OCI-LY3 (cell line): Measurements from ENCODE around the gene FRYL.
"Not testable (repeated sequence)": the region's sequence is repeated elsewhere in the genome, so short reads cannot be mapped to it uniquely, and the experiment has no call there.

Experiments
- H2AFZ ChIP-seq: fragments of 200-600, 300-600 bp; shearing (Covaris generic); 2 replicates; pipeline ENCODE4 v1.6.0; 2014; ENCODE audit warnings: antibody characterized with exemption, low read depth, low read length
- H3K27ac ChIP-seq: fragments of 200-600, 300-600 bp; sonication (generic); 2 replicates; pipeline ENCODE4 v1.5.1; 2014; ENCODE audit warnings: mild to moderate bottlenecking, low read length, moderate library complexity, mixed read lengths
- H3K27me3 ChIP-seq: fragments of 200-600, 300-600 bp; sonication (generic); 2 replicates; pipeline ENCODE4 v1.6.1; 2014; ENCODE audit warnings: low read depth, low read length, mixed read lengths
- H3K36me3 ChIP-seq: fragments of 200-600, 300-600 bp; sonication (generic); replicated peaks from 2 replicates; pipeline ENCODE3; 2014; ENCODE audit warnings: low read depth, low read length, mixed read lengths
- H3K4me1 ChIP-seq: fragments of 300-600, 200-600 bp; sonication (generic); 2 replicates; pipeline ENCODE4 v1.6.1; 2014; ENCODE audit warnings: low read length, mixed read lengths
- H3K4me2 ChIP-seq: fragments of 200-600, 300-600 bp; sonication (generic); 2 replicates; pipeline ENCODE4 v1.6.1; 2014; ENCODE audit warnings: low read length, mixed read lengths
- H3K4me3 ChIP-seq: fragments of 300-600, 200-600 bp; sonication (generic); 2 replicates; pipeline ENCODE4 v1.5.1; 2014; ENCODE audit warnings: antibody characterized with exemption, mild to moderate bottlenecking, low read length, moderate library complexity
- H3K79me2 ChIP-seq: fragments of 300-600, 200-600 bp; shearing (Covaris generic); 2 replicates; pipeline ENCODE4 v1.6.1; 2014; ENCODE audit warnings: mild to moderate bottlenecking, low read length, mixed read lengths
- H3K9ac ChIP-seq: fragments of 300-600, 200-600 bp; shearing (Covaris generic); 2 replicates; pipeline ENCODE4 v1.6.0; 2014; ENCODE audit warnings: mild to moderate bottlenecking, low read length, moderate library complexity
- H3K9me3 ChIP-seq: fragments of 200-600, 300-600 bp; shearing (Covaris generic); 2 replicates; pipeline ENCODE4 v1.6.1; 2014; ENCODE audit warnings: low read length, mixed read lengths; ENCODE audit not compliant: insufficient read depth
- H4K20me1 ChIP-seq: fragments of 200-600, 300-600 bp; sonication (generic); 2 replicates; pipeline ENCODE4 v1.6.1; 2016; ENCODE audit warnings: low read length, mixed read lengths; ENCODE audit not compliant: insufficient read depth
- EZH2phosphoT487 ChIP-seq: fragments of 200-600 bp; shearing (Covaris generic); IDR thresholded peaks from 2 replicates; pipeline ENCODE4 v1.6.1; 2018; ENCODE audit warnings: antibody characterized with exemption, mixed run types, low read depth
- TF ChIP-seq, protein P1 (sequence below): fragments of 200-600, 300-600 bp; sonication (generic); IDR thresholded peaks from 2 replicates; pipeline ENCODE4 v1.5.1; 2014; ENCODE audit warnings: antibody characterized with exemption, low read length, low read depth

The FRYL gene

DNA sequence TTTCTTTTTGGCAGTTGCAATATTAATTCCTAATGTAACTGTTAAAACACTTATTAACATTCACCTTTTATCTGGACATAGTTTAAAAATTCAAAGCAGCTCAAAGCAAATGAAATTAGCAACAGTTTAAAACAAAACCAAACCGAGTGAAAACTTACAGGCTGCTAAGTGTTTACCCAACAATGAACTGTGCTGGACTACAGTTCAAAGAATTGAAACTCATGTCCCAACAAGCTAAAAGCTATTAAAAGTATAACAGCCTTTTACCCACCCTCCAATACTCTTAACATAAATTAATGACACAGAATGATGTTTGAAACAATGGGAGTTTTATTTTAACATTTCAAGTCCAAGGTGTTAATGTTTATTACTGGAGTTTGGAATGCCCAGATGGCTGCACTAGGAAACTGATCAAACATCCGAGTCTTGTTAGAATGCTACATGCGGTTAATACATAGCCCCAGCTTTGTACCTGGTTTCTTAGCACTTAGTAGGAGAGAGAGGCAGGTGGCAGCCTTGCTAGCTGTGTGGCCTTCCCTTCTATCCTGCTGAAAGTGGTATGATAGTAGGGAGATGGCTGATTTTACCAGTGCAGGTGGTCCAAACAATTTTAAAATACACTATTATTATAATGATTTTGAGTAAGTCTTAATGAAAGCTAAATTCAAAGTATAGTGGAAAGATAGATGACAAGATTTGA, 21.1 kb upstream of the FRYL start:
- no peak overlapping the region for H3K27ac ChIP-seq
- H3K9me3 ChIP-seq: no peaks in the 10 kb centered on the region
- H4K20me1 ChIP-seq: no peaks in the 10 kb centered on the region
- H3K36me3 ChIP-seq: no peaks in the 10 kb centered on the region
- H3K27me3 ChIP-seq: no peaks in the 10 kb centered on the region
- no peaks in the 10 kb centered on the region for H3K79me2 ChIP-seq
- H3K4me1 ChIP-seq: peaks cover 12% of the 10 kb centered on the region
- no peak overlapping the region for H2AFZ ChIP-seq
- no peak overlapping the region for H3K9ac ChIP-seq
- H3K4me3 ChIP-seq: no peak overlapping the region
- H3K4me2 ChIP-seq: no peak overlapping the region
- no peak for TF ChIP-seq EZH2phosphoT487
- TF ChIP-seq, protein P1, sequence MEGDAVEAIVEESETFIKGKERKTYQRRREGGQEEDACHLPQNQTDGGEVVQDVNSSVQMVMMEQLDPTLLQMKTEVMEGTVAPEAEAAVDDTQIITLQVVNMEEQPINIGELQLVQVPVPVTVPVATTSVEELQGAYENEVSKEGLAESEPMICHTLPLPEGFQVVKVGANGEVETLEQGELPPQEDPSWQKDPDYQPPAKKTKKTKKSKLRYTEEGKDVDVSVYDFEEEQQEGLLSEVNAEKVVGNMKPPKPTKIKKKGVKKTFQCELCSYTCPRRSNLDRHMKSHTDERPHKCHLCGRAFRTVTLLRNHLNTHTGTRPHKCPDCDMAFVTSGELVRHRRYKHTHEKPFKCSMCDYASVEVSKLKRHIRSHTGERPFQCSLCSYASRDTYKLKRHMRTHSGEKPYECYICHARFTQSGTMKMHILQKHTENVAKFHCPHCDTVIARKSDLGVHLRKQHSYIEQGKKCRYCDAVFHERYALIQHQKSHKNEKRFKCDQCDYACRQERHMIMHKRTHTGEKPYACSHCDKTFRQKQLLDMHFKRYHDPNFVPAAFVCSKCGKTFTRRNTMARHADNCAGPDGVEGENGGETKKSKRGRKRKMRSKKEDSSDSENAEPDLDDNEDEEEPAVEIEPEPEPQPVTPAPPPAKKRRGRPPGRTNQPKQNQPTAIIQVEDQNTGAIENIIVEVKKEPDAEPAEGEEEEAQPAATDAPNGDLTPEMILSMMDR: no peak

DNA sequence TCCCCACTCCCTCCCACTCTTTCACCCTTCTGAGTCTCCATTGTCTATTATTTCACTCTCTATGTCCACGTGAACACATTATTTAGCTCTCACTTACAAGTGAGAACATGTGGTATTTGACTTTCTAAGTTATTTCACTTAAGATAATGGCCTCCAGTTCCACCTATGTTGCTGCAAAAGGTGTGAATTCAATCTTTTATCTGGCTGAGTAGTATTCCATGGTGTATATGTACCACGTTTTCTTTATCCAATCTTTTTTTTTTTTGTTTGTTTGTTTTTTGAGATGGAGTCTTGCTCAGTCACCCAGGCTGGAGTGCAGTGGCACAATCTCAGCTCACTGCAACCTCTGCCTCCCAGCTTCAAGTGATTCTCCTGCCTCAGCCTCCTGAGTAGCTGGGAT, 20.1 kb upstream of the FRYL start:
- not testable (repeated sequence) for H3K79me2 ChIP-seq, H3K27me3 ChIP-seq, H3K27ac ChIP-seq, H3K36me3 ChIP-seq, H4K20me1 ChIP-seq, H3K9ac ChIP-seq, H2AFZ ChIP-seq, H3K9me3 ChIP-seq, H3K4me2 ChIP-seq, H3K4me3 ChIP-seq
- H3K4me1 ChIP-seq: peaks cover 17% of the 10 kb centered on the region

DNA sequence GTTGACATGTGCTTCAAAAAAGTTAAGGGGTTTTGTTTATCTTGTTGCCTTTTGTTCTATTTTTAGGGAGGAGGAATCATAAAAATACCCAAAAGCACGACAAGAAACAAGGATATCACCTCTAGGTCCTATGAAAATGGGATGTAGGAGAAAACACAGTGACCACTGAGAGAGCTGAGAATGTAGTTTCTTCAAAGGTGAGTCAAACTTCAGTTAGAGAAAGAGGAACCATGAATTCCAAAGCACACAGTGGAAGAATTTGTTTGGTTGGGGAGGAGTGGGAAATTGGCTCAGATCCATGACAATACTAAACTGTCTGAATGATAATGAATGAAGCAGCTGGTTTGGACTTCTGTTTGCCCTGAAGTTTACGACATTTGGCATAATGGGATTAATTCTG, 19.1 kb upstream of the FRYL start:
- Histone ChIP-seq H3K27ac (no peak overlapping the region), H4K20me1 (no peaks in the 10 kb centered on the region), H3K27me3 (no peaks in the 10 kb centered on the region), H3K36me3 (no peaks in the 10 kb centered on the region), H3K79me2 (no peaks in the 10 kb centered on the region), H3K4me3 (no peak overlapping the region), H2AFZ (no peak overlapping the region), H3K4me2 (no peak overlapping the region), H3K4me1 (peaks cover 22% of the 10 kb centered on the region), H3K9ac (no peak overlapping the region), H3K9me3 (no peaks in the 10 kb centered on the region)
- no peak for TF ChIP-seq EZH2phosphoT487
- TF ChIP-seq, protein P1: no peak

DNA sequence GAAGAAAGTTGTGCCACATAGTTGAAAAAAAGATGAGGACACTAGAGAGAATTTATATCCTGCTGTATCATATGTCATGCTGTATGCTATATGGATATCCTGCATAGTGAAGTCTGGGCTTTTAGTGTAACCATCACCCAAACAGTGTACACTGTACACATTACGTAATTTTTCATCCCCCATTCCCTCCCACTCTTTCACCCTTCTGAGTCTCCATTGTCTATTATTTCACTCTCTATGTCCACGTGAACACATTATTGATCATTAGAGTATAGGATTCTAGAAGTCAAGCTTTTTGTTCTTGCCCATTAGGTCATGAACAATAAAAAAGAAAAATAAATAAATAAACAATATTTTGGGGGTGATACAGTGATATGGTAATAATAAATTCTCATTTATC, 18.0 kb upstream of the FRYL start:
- TF ChIP-seq, protein P1: no peak
- TF ChIP-seq EZH2phosphoT487: no peak
- Histone ChIP-seq H3K27me3 (no peaks in the 10 kb centered on the region), H4K20me1 (no peaks in the 10 kb centered on the region), H3K9ac (no peak overlapping the region), H3K4me3 (no peak overlapping the region), H3K36me3 (no peaks in the 10 kb centered on the region), H2AFZ (no peak overlapping the region), H3K4me2 (no peak overlapping the region), H3K4me1 (peaks cover 22% of the 10 kb centered on the region), H3K9me3 (no peaks in the 10 kb centered on the region), H3K27ac (no peak overlapping the region), H3K79me2 (no peaks in the 10 kb centered on the region)
